Aorta (tissue), 5 donors: ENCODE results near the gene HYAL3. TPM values are rescaled to one million over a fixed set of nuclear protein-coding genes. Genes with fewer than 3 reads are reported as not detected.
"Not testable (repeated sequence)": the region's sequence is repeated elsewhere in the genome, so short reads cannot be mapped to it uniquely, and the experiment has no call there.

ENCODE experiments used
- ATAC-seq: fragments of 200-7000 bp; cut with Tn5 transposase; one replicate; pipeline ENCODE4 v1.9.1; 2022; ENCODE audit warnings: moderate library complexity; ENCODE audit not compliant: low FRiP score
- DNase-seq, 2 donors: peaks; one replicate each; pipeline ENCODE4 v3.0.0-alpha.2; 2020
- H3K27ac ChIP-seq, 2 donors: one replicate each; pipeline ENCODE4 v1.5.1; 2013; ENCODE audit warnings: low read length in 2 of 2, mild to moderate bottlenecking in 2 of 2, moderate library complexity in 2 of 2, control low read depth in 1 of 2, inconsistent platforms in 1 of 2, low read depth in 1 of 2
- H3K27me3 ChIP-seq, 2 donors: one replicate each; pipeline ENCODE4 v1.6.1; 2013; ENCODE audit warnings: control low read depth in 1 of 2, low read length in 1 of 2, mild to moderate bottlenecking in 1 of 2, moderate library complexity in 1 of 2; ENCODE audit not compliant: insufficient read depth in 2 of 2, control insufficient read depth in 1 of 2
- H3K36me3 ChIP-seq, 2 donors: one replicate each; pipeline ENCODE4 v1.6.1; 2013; ENCODE audit warnings: control low read depth in 1 of 2, low read length in 1 of 2, mild to moderate bottlenecking in 1 of 2; ENCODE audit not compliant: insufficient read depth in 2 of 2, control insufficient read depth in 1 of 2
- H3K4me1 ChIP-seq, 2 donors: one replicate each; pipeline ENCODE4 v1.6.1; 2013; ENCODE audit warnings: low read length in 2 of 2, control low read depth in 1 of 2, mild to moderate bottlenecking in 1 of 2, moderate library complexity in 1 of 2; ENCODE audit not compliant: insufficient read depth in 2 of 2, control insufficient read depth in 1 of 2
- H3K4me3 ChIP-seq, 2 donors: one replicate each; pipeline ENCODE4 v1.5.1; 2013; ENCODE audit warnings: low read length in 2 of 2, control low read depth in 1 of 2, mild to moderate bottlenecking in 1 of 2
- H3K9me3 ChIP-seq: one replicate; pipeline ENCODE4 v1.6.1; 2013; ENCODE audit warnings: mild to moderate bottlenecking, low read length; ENCODE audit not compliant: control insufficient read depth
- WGBS, 2 donors: extraction: QIAGEN DNeasy Blood & Tissue Kit; methylation state at CpG; one replicate each; pipeline ENCODE4 v1.1.7; 2013; 5-methylcytosine and 5-hydroxymethylcytosine counted together
- intact Hi-C, 2 donors: fragments of 100-400 bp; cut with DNase I; formaldehyde crosslinking; loops; one replicate each; pipeline versions ENCODE4 v1.14.2 to v1.15.0; 2022
- polyA plus RNA-seq, 2 donors: library from polyadenylated mRNA; stranded (reverse); fragments of 200-250 nt; gene quantifications; one replicate each; pipeline ENCODE4 v1.2.3, GENCODE V29; 2013
- total RNA-seq, 2 donors: library from RNA; stranded (reverse); fragmentation: NEBNext Ultra II Directional; extraction: Animal tissue kit (Norgen Biotek cat#: 25700); gene quantifications; one replicate each; pipeline ENCODE4 v1.2.1, GENCODE V29; 2021
- donor health status: healthy with polysubstance abuse.
- donor health status: Bipolar disorder and iron deficiency.
- donor health status: DM: no; HTN: no; CAD: no.
- donor health status: DM: no; HTN: no; CAD: no.
- donor health status: DM: yes; HTN: yes; CAD: no.

Gene HYAL3
- total and polyA plus RNA-seq, 4 donors = 0.63 to 5.1 (median 2.5) TPM

GRCh38 chr3:50292159-50293078, 6.8 kb downstream of the HYAL3 start, which contains the start of gene IFRD2:
IFRD2 (minus strand) TSS chr3:50292429; CDS start chr3:50292274, 155 bp downstream.
- Histone ChIP-seq H3K27me3 (no peaks in the 10 kb centered on the region), H3K9me3 (no peaks in the 10 kb centered on the region), H3K36me3 (peaks cover 0 to 2% of the 10 kb centered on the region in 2 donors), H3K4me3 (peak within 1 kb of the TSS; percentile 56 to 68), H3K4me1 (no peaks in the 10 kb centered on the region), H3K27ac (peak within 1 kb of the TSS in 1 of 2 donors; percentile 87)
- ATAC-seq (peak; percentile 97), DNase-seq (peak; percentile 99)
- intact Hi-C loops = no loop called here
- WGBS, 2 donors = 1% methylated on average over 65 to 67 of the region's 67 CpGs

- Histone ChIP-seq H3K27ac (no peak overlapping the region), H3K4me3 (no peak overlapping the region), H3K36me3 (peaks cover 0 to 2% of the 10 kb centered on the region in 2 donors), H3K9me3 (no peaks in the 10 kb centered on the region), H3K27me3 (no peaks in the 10 kb centered on the region), H3K4me1 (no peaks in the 10 kb centered on the region)
- ATAC-seq (no peak), DNase-seq (peak; percentile 56 to 77)
- intact Hi-C loops = no loop called here
- 91 to 92% methylated on average over 16 of the region's 16 CpGs for WGBS, 2 donors
Observed at GRCh38 chr3:50290161-50290641, 9.0 kb downstream of the HYAL3 start.

GRCh38 chr3:50289130-50289529, 10.1 kb downstream of the HYAL3 start:
- 93 to 94% methylated on average over 6 of the region's 6 CpGs for WGBS, 2 donors
- H3K36me3 ChIP-seq = peaks cover 0 to 2% of the 10 kb centered on the region in 2 donors
- no peaks in the 10 kb centered on the region for H3K4me1 ChIP-seq
- ATAC-seq (no peak), DNase-seq (no peak)
- H3K9me3 ChIP-seq = no peaks in the 10 kb centered on the region
- intact Hi-C loops = no loop called here
- no peaks in the 10 kb centered on the region for H3K27me3 ChIP-seq
- H3K27ac ChIP-seq = no peak overlapping the region
- H3K4me3 ChIP-seq = no peak overlapping the region

- Histone ChIP-seq H3K4me3 (no peak overlapping the region), H3K36me3 (peaks cover 0 to 2% of the 10 kb centered on the region in 2 donors), H3K27ac (no peak overlapping the region), H3K27me3 (no peaks in the 10 kb centered on the region), H3K4me1 (no peaks in the 10 kb centered on the region), H3K9me3 (no peaks in the 10 kb centered on the region)
- WGBS, 2 donors = 92 to 94% methylated on average over 23 of the region's 23 CpGs
- intact Hi-C loops = no loop called here
- DNase-seq (no peak), ATAC-seq (no peak)
Observed at GRCh38 chr3:50288387-50289007, 10.7 kb downstream of the HYAL3 start.

- Histone ChIP-seq H3K27me3 (no peaks in the 10 kb centered on the region), H3K4me1 (no peaks in the 10 kb centered on the region), H3K36me3 (peaks cover 0 to 2% of the 10 kb centered on the region in 2 donors), H3K4me3 (no peak overlapping the region), H3K27ac (no peak overlapping the region), H3K9me3 (no peaks in the 10 kb centered on the region)
- intact Hi-C loops = no loop called here
- ATAC-seq (no peak), DNase-seq (no peak)
- WGBS, 2 donors = 91 to 100% methylated on average over 1 of the region's 1 CpG
Observed at GRCh38 chr3:50287262-50287661, 11.9 kb downstream of the HYAL3 start.

GRCh38 chr3:50286322-50287227, 12.6 kb downstream of the HYAL3 start:
- no peaks in the 10 kb centered on the region for H3K9me3 ChIP-seq
- H3K36me3 ChIP-seq = peaks cover 0 to 2% of the 10 kb centered on the region in 2 donors
- H3K27me3 ChIP-seq = no peaks in the 10 kb centered on the region
- no peak overlapping the region for H3K27ac ChIP-seq
- intact Hi-C loops = no loop called here
- no peaks in the 10 kb centered on the region for H3K4me1 ChIP-seq
- DNase-seq = no peak
- no peak overlapping the region for H3K4me3 ChIP-seq
- 85 to 88% methylated on average over 28 of the region's 28 CpGs for WGBS, 2 donors
- ATAC-seq = no peak

- H3K27me3 ChIP-seq, H3K27ac ChIP-seq, intact Hi-C loops, ATAC-seq, H3K4me3 ChIP-seq, H3K4me1 ChIP-seq, H3K9me3 ChIP-seq, H3K36me3 ChIP-seq, DNase-seq: not testable (repeated sequence)
- WGBS, 2 donors = 80 to 84% methylated on average over 6 of the region's 6 CpGs
Observed at GRCh38 chr3:50284121-50284520, 15.1 kb downstream of the HYAL3 start.
